ENCODE measurements around the gene CRYBG3. TPM values are rescaled to one million over a fixed set of nuclear protein-coding genes. Genes with fewer than 3 reads are reported as not detected.

The CRYBG3 gene
- total RNA-seq, 4 donors from 2014 or later = 17.4 to 41.5 (median 38.1) TPM

GRCh38 chr3:97970956-97971620 is 149.3 kb downstream of the CRYBG3 start:
- Histone ChIP-seq H3K27ac (peak overlapping the region; percentile 80 to 90), H3K27me3 (no peaks in the 10 kb centered on the region), H3K4me1 (peaks cover 0 to 6% of the 10 kb centered on the region in 2 donors), H3K9me3 (no peaks in the 10 kb centered on the region), H3K4me3 (peak overlapping the region in 1 of 2 donors; percentile 79), H3K36me3 (no peaks in the 10 kb centered on the region)
- intact Hi-C loops (cut with DNase I; ENCODE audit: low total_unique reads) = no loop called here
- no peak for DNase-seq
- TF ChIP-seq POLR2A (IDR thresholded peaks at IDR 0.05) = no peak
- TF ChIP-seq CTCF (IDR thresholded peaks at IDR 0.05) = no peak

- Histone ChIP-seq H3K27ac (peak within 1 kb of the TSS; percentile 80 to 90), H3K4me1 (peaks cover 0 to 6% of the 10 kb centered on the region in 2 donors), H3K4me3 (peak within 1 kb of the TSS; percentile 79 to 85), H3K9me3 (no peaks in the 10 kb centered on the region), H3K36me3 (no peaks in the 10 kb centered on the region), H3K27me3 (no peaks in the 10 kb centered on the region)
- intact Hi-C loops (cut with DNase I; ENCODE audit: low total_unique reads) = no loop called here
- peak; percentile 60 to 62 for DNase-seq
- TF ChIP-seq CTCF (IDR thresholded peaks at IDR 0.05) (peak in 1 of 4 experiments; percentile 15), POLR2A (IDR thresholded peaks at IDR 0.05) (peak in 1 of 2 donors; percentile 67)
These were observed 150.1 kb downstream of the CRYBG3 start, which contains the start of gene RIOX2 for GRCh38 chr3:97971679-97972567. Gene RIOX2 (minus strand): TSS chr3:97972431. CDS start chr3:97967593, 4,838 bp downstream.

- Histone ChIP-seq H3K27me3 (no peaks in the 10 kb centered on the region), H3K4me1 (no peaks in the 10 kb centered on the region), H3K9me3 (no peaks in the 10 kb centered on the region), H3K27ac (peak overlapping the region; percentile 80 to 90), H3K4me3 (peak overlapping the region in 1 of 2 donors; percentile 79), H3K36me3 (no peaks in the 10 kb centered on the region)
- TF ChIP-seq POLR2A (IDR thresholded peaks at IDR 0.05) = no peak
- DNase-seq = no peak
- intact Hi-C loops (cut with DNase I; ENCODE audit: low total_unique reads) = no loop called here
These were observed 151.2 kb downstream of the CRYBG3 start for GRCh38 chr3:97972976-97973375.

GRCh38 chr3:97974996-97975395 is 153.2 kb downstream of the CRYBG3 start:
- intact Hi-C loops (cut with DNase I; ENCODE audit: low total_unique reads) = no loop called here
- H3K4me1 ChIP-seq = no peaks in the 10 kb centered on the region
- H3K27ac ChIP-seq = no peak overlapping the region
- no peaks in the 10 kb centered on the region for H3K36me3 ChIP-seq
- no peaks in the 10 kb centered on the region for H3K9me3 ChIP-seq
- H3K27me3 ChIP-seq = no peaks in the 10 kb centered on the region
- DNase-seq = no peak
- TF ChIP-seq POLR2A (IDR thresholded peaks at IDR 0.05) = no peak
- TF ChIP-seq CTCF (IDR thresholded peaks at IDR 0.05) = no peak
- H3K4me3 ChIP-seq = no peak overlapping the region

- H3K4me1 ChIP-seq = no peaks in the 10 kb centered on the region
- intact Hi-C loops (cut with DNase I; ENCODE audit: low total_unique reads) = no loop called here
- no peaks in the 10 kb centered on the region for H3K36me3 ChIP-seq
- H3K27ac ChIP-seq = no peak overlapping the region
- H3K9me3 ChIP-seq = no peaks in the 10 kb centered on the region
- no peaks in the 10 kb centered on the region for H3K27me3 ChIP-seq
- TF ChIP-seq POLR2A (IDR thresholded peaks at IDR 0.05) (no peak), CTCF (IDR thresholded peaks at IDR 0.05) (no peak)
- no peak for DNase-seq
- H3K4me3 ChIP-seq = no peak overlapping the region
These were observed 153.7 kb downstream of the CRYBG3 start for GRCh38 chr3:97975466-97975865.
